ENCODE data around the gene PSG5. TPM values are rescaled to one million over a fixed set of nuclear protein-coding genes. Genes with fewer than 3 reads are reported as not detected.
"Not testable (repeated sequence)": the region's sequence is repeated elsewhere in the genome, so short reads cannot be mapped to it uniquely, and the experiment has no call there.

PSG5 gene
- total RNA-seq, 1 donor from 2014 or later, result not detected

- TF ChIP-seq CTCF (IDR thresholded peaks at IDR 0.05), result no peak
- no peak for TF ChIP-seq POLR2A (IDR thresholded peaks at IDR 0.05)
- no peak for TF ChIP-seq POLR2AphosphoS5 (IDR thresholded peaks at IDR 0.05; ENCODE audit: insufficient read depth in 1 of 2, low read depth in 1 of 2)
- Histone ChIP-seq H3K27me3 (no peaks in the 10 kb centered on the region), H3K4me3 (no peak overlapping the region), H3K27ac (no peak overlapping the region), H3K36me3 (no peaks in the 10 kb centered on the region), H3K4me1 (no peaks in the 10 kb centered on the region), H3K9me3 (no peaks in the 10 kb centered on the region)
- no peak for DNase-seq (ENCODE audit: extremely low spot score in 2 of 2)
- intact Hi-C loops (cut with DNase I), result no loop called here
Observed at GRCh38 chr19:43148233-43148632, 38.1 kb downstream of the PSG5 start.

- H3K27ac ChIP-seq; H3K27me3 ChIP-seq; intact Hi-C loops (cut with DNase I); H3K9me3 ChIP-seq; H3K4me3 ChIP-seq; H3K4me1 ChIP-seq; DNase-seq (ENCODE audit: extremely low spot score in 2 of 2); H3K36me3 ChIP-seq: not testable (repeated sequence)
Observed at GRCh38 chr19:43141763-43142162, 44.6 kb downstream of the PSG5 start.

- Histone ChIP-seq H3K9me3 (no peaks in the 10 kb centered on the region), H3K4me1 (no peaks in the 10 kb centered on the region), H3K4me3 (no peak overlapping the region), H3K27ac (no peak overlapping the region), H3K36me3 (no peaks in the 10 kb centered on the region), H3K27me3 (no peaks in the 10 kb centered on the region)
- TF ChIP-seq POLR2AphosphoS5 (IDR thresholded peaks at IDR 0.05; ENCODE audit: insufficient read depth in 1 of 2, low read depth in 1 of 2), result no peak
- no peak for TF ChIP-seq CTCF (IDR thresholded peaks at IDR 0.05)
- no peak for TF ChIP-seq POLR2A (IDR thresholded peaks at IDR 0.05)
- intact Hi-C loops (cut with DNase I), result no loop called here
- no peak for DNase-seq (ENCODE audit: extremely low spot score in 2 of 2)
Observed at GRCh38 chr19:43132696-43133095, 53.6 kb downstream of the PSG5 start.

DNA sequence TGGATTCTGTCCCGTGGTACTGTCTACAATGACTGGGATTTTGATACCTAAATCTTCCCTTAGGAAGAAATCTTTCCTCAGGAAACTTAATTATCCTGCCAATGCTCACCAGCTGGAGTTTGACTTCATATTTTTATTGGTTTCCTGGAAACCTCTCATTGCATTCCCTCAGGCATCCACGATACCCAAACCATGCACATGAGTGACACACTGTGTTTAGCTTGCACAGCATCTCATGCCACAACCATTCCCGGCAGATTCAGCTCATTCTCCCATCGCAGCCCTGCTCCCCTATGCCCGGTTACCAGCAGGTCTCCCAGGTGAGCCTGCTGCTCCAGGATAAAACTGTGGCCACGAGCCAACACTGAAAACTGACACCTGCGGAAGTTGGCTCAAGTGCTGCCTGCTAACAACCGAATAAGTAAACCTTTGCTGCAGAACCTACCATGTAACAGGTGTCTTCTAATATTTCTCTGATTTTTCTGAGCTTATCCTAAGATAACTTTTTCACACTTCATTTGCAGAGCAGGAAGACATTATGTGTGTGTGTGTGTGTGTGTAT, 55.0 kb downstream of the PSG5 start:
- H3K4me1 ChIP-seq; H3K4me3 ChIP-seq; H3K27ac ChIP-seq; H3K27me3 ChIP-seq; DNase-seq (ENCODE audit: extremely low spot score in 2 of 2); H3K36me3 ChIP-seq; intact Hi-C loops (cut with DNase I); H3K9me3 ChIP-seq: not testable (repeated sequence)

DNA sequence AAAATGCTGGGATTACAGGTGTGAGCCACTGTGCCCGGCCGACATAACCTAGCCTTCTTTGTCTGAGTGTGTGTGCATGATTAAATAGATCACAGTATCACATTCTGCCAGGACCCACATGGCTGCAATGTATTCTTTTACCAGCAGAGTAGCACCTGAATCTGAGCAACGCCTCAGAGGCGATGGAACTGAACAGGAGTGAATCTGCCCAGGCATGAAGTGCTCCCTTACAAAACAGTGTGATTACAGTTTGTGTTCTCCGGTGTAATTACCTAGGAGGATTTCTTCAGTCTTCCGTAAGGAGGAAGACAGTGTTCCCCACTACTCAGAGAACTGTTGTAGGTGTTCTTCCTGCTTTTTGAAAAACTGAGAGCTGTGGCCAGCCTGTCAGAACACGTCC, 57.1 kb downstream of the PSG5 start:
- H3K36me3 ChIP-seq; DNase-seq (ENCODE audit: extremely low spot score in 2 of 2); H3K9me3 ChIP-seq; H3K27me3 ChIP-seq; H3K27ac ChIP-seq; intact Hi-C loops (cut with DNase I); H3K4me3 ChIP-seq; H3K4me1 ChIP-seq: not testable (repeated sequence)
- TF ChIP-seq POLR2AphosphoS5 (IDR thresholded peaks at IDR 0.05; ENCODE audit: insufficient read depth in 1 of 2, low read depth in 1 of 2), result peak in 1 of 2 donors; percentile 22

DNA sequence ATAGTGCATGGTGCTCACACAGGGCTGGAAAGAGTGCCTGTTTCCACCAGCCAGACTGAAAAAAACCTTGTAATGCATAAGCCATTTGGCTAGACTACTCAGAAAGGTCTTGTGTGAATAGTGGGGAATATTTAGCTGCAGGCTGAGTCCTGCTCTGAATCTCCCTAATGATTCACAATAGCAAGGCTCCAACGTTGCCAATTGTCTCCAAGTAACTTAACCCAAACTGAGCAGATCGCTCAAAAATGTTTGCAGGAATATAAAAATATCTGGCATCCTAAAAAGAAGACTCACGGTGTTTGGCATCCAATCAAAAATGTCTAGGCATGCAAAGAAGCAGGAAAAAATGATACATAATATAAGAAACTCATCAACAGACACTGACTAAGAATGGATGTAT, 59.0 kb downstream of the PSG5 start:
- H3K27ac ChIP-seq, result not testable (repeated sequence)

GRCh38 chr19:43126720-43127119, 59.6 kb downstream of the PSG5 start:
- no peak for DNase-seq (ENCODE audit: extremely low spot score in 2 of 2)
- no peak overlapping the region for H3K27ac ChIP-seq
- no peaks in the 10 kb centered on the region for H3K4me1 ChIP-seq
- no peaks in the 10 kb centered on the region for H3K27me3 ChIP-seq
- H3K9me3 ChIP-seq, result no peaks in the 10 kb centered on the region
- no peak for TF ChIP-seq CTCF (IDR thresholded peaks at IDR 0.05)
- TF ChIP-seq POLR2A (IDR thresholded peaks at IDR 0.05), result no peak
- TF ChIP-seq POLR2AphosphoS5 (IDR thresholded peaks at IDR 0.05; ENCODE audit: insufficient read depth in 1 of 2, low read depth in 1 of 2), result no peak
- H3K36me3 ChIP-seq, result no peaks in the 10 kb centered on the region
- intact Hi-C loops (cut with DNase I), result no loop called here
- H3K4me3 ChIP-seq, result no peak overlapping the region

More for the DNA sequence above, 59.0 kb downstream of the PSG5 start:
- H3K27me3 ChIP-seq; H3K36me3 ChIP-seq; H3K9me3 ChIP-seq; H3K4me3 ChIP-seq; DNase-seq (ENCODE audit: extremely low spot score in 2 of 2); intact Hi-C loops (cut with DNase I); H3K4me1 ChIP-seq: not testable (repeated sequence)
